GM10847 (cell line): Measurements from ENCODE around the gene FCRL4.

ENCODE experiments used
- POLR2A ChIP-seq: IDR thresholded peaks from 2 replicates; pipeline ENCODE4 v1.6.1; 2011; ENCODE audit not compliant: insufficient read length; ENCODE audit errors: extremely low read depth

FCRL4 gene

GRCh38 chr1:157597959-157598667 is at the start of gene FCRL4:
TSS of gene FCRL4 (minus strand) at chr1:157598085. CDS start at chr1:157597944, 141 bp downstream.
- TF ChIP-seq POLR2A = no peak

GRCh38 chr1:157646144-157646543 is 48.3 kb upstream of the FCRL4 start:
- TF ChIP-seq POLR2A = no peak

- TF ChIP-seq POLR2A = no peak
These were observed 43.3 kb upstream of the FCRL4 start for GRCh38 chr1:157641177-157641576.

GRCh38 chr1:157639800-157640199 is 41.9 kb upstream of the FCRL4 start:
- TF ChIP-seq POLR2A = no peak

GRCh38 chr1:157628773-157629172 is 30.9 kb upstream of the FCRL4 start:
- no peak for TF ChIP-seq POLR2A

- TF ChIP-seq POLR2A = no peak
These were observed 28.2 kb upstream of the FCRL4 start for GRCh38 chr1:157626099-157626498.

GRCh38 chr1:157624471-157624870 is 26.6 kb upstream of the FCRL4 start:
- no peak for TF ChIP-seq POLR2A

GRCh38 chr1:157622471-157622870 is 24.6 kb upstream of the FCRL4 start:
- no peak for TF ChIP-seq POLR2A

- TF ChIP-seq POLR2A = no peak
These were observed 20.3 kb upstream of the FCRL4 start for GRCh38 chr1:157618190-157618589.

- TF ChIP-seq POLR2A = no peak
These were observed 2.4 kb upstream of the FCRL4 start for GRCh38 chr1:157600236-157600635.

GRCh38 chr1:157596384-157596783 is 1.5 kb downstream of the FCRL4 start:
- TF ChIP-seq POLR2A = no peak

GRCh38 chr1:157595356-157595755 is 2.5 kb downstream of the FCRL4 start:
- TF ChIP-seq POLR2A = no peak

- TF ChIP-seq POLR2A = no peak
These were observed 11.9 kb downstream of the FCRL4 start for GRCh38 chr1:157585984-157586383.

GRCh38 chr1:157584503-157584902 is 13.4 kb downstream of the FCRL4 start:
- TF ChIP-seq POLR2A = no peak

GRCh38 chr1:157580828-157581210 is 17.1 kb downstream of the FCRL4 start:
- TF ChIP-seq POLR2A = no peak

- TF ChIP-seq POLR2A = no peak
These were observed 17.6 kb downstream of the FCRL4 start for GRCh38 chr1:157580179-157580827.

GRCh38 chr1:157577420-157577819 is 20.5 kb downstream of the FCRL4 start:
- no peak for TF ChIP-seq POLR2A

GRCh38 chr1:157575744-157576143 is 22.1 kb downstream of the FCRL4 start:
- no peak for TF ChIP-seq POLR2A

- no peak for TF ChIP-seq POLR2A
These were observed 23.0 kb downstream of the FCRL4 start for GRCh38 chr1:157574836-157575235.
